GM12874 (cell line): ENCODE results near the gene HMG20B.

Experiments
- TF ChIP-seq, protein P1 (sequence below): IDR thresholded peaks from 2 replicates; pipeline ENCODE4 v1.5.1; 2011; ENCODE audit warnings: low read depth, mild to moderate bottlenecking, control low read depth, low read length, moderate library complexity; ENCODE audit not compliant: insufficient read depth

Gene HMG20B

DNA sequence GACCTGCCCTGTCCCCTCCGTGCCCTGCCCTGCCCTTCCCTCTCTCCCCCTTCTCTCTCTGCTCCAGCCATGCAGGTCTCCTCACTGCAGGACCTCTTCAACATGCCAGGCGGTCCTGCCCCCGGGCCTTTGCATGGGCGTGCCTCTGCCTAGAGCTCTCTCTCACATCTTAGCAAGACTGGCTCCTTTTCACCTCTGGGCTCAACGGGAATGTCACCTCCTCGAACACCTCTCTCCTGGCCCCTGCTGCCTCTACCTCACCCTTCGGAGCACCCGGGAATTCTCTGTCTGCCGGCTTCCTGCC, 21.0 kb upstream of the HMG20B start:
- TF ChIP-seq, protein P1, sequence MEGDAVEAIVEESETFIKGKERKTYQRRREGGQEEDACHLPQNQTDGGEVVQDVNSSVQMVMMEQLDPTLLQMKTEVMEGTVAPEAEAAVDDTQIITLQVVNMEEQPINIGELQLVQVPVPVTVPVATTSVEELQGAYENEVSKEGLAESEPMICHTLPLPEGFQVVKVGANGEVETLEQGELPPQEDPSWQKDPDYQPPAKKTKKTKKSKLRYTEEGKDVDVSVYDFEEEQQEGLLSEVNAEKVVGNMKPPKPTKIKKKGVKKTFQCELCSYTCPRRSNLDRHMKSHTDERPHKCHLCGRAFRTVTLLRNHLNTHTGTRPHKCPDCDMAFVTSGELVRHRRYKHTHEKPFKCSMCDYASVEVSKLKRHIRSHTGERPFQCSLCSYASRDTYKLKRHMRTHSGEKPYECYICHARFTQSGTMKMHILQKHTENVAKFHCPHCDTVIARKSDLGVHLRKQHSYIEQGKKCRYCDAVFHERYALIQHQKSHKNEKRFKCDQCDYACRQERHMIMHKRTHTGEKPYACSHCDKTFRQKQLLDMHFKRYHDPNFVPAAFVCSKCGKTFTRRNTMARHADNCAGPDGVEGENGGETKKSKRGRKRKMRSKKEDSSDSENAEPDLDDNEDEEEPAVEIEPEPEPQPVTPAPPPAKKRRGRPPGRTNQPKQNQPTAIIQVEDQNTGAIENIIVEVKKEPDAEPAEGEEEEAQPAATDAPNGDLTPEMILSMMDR, result no peak

DNA sequence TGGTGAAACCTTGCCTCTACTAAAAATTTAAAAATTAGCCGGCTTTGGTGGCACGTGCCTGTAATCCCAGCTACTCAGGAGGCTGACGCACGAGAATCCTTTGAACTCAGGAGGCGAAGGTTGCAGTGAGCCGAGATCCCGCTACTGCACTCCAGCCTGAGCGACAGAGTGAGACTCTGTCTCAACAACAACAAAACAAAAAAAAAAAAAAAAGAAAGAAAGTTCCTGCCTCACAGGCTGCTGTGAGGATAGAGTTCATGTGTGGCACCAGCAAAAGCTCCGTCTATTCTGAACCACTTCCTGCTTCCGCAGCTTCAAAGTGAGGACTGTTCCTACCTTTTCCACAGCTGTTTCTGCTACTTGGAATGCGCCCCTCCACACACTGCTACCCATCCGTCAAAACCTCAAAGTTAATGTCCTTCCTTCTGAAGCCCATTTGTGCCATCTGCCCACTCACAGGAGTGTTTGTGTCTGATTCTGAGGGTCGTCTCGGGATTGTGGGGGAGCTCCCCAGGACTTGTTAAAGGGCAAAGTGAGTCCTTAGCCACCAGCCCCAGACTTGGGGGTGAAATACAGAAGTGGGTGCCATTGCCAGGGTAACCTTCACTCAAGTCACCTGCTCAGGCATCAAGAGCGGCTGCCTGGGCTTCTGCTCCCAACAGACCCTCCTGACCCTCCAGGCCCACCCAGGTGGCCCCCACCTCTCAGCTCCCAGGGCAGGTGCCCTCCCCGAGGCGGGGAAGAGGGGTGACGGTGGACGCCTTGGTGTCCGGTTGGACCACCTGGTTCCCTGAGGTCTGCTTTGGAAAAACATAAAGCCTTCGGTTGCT, 18.3 kb upstream of the HMG20B start:
- TF ChIP-seq, protein P1, result no peak

- TF ChIP-seq, protein P1, result no peak
Observed at GRCh38 chr19:3555653-3556422, 16.9 kb upstream of the HMG20B start.

GRCh38 chr19:3556423-3556977, 16.2 kb upstream of the HMG20B start:
- TF ChIP-seq, protein P1, result no peak

GRCh38 chr19:3556978-3557460, 15.7 kb upstream of the HMG20B start:
- TF ChIP-seq, protein P1, result 0 out of 2 replicates have a peak, but pooled peaks have one; percentile 1

GRCh38 chr19:3557461-3558248, 15.1 kb upstream of the HMG20B start, which contains the start of gene MFSD12:
Gene MFSD12, minus strand, starts transcription at chr19:3557586. Its CDS starts 183 bp downstream, at chr19:3557403.
- TF ChIP-seq, protein P1, result no peak
